HCT116 (cell line): ENCODE data around the gene GMPR2.

ENCODE experiments used
- CEBPB ChIP-seq: IDR thresholded peaks from 2 replicates; pipeline ENCODE4 v1.6.1; 2012; ENCODE audit warnings: low read depth
- CTCF ChIP-seq, 3 experiments: fragments of 200-600 bp in 1 of 3; sonication (generic) in 1 of 3; IDR thresholded peaks in 2 of 3; conservative IDR thresholded peaks in 1 of 3; 2 replicates each; pipeline ENCODE4 v1.5.1; 2012 to 2017; ENCODE audit warnings: low read depth in 2 of 3, low read length in 2 of 3, antibody characterized with exemption in 1 of 3, borderline replicate concordance in 1 of 3, control low read depth in 1 of 3, mild to moderate bottlenecking in 1 of 3, mixed read lengths in 1 of 3, mixed run types in 1 of 3, moderate library complexity in 1 of 3; ENCODE audit not compliant: insufficient read depth in 1 of 3
- EZH2 ChIP-seq: fragments of 200-600 bp; sonication (generic); IDR thresholded peaks from 2 replicates; pipeline ENCODE4 v1.6.1; 2017; ENCODE audit warnings: antibody characterized with exemption, mixed run types
- JUND ChIP-seq: IDR thresholded peaks from 2 replicates; pipeline ENCODE4 v1.6.1; 2012
- POLR2A ChIP-seq: IDR thresholded peaks from 2 replicates; pipeline ENCODE4 v1.7.0; 2011; ENCODE audit warnings: borderline replicate concordance; ENCODE audit not compliant: insufficient read depth, insufficient read length; ENCODE audit errors: extremely low read depth
- POLR2AphosphoS5 ChIP-seq: IDR thresholded peaks from 2 replicates; pipeline ENCODE4 v1.6.1; 2011; ENCODE audit warnings: mild to moderate bottlenecking, low read depth, low read length, moderate library complexity
- RAD21 ChIP-seq: IDR thresholded peaks from 2 replicates; pipeline ENCODE4 v1.6.1; 2012; ENCODE audit warnings: low read depth, mild to moderate bottlenecking
- REST ChIP-seq: IDR thresholded peaks from 2 replicates; pipeline ENCODE4 v1.6.1; 2012; ENCODE audit warnings: low read depth

GRCh38 chr14:24266344-24267244 is 33.9 kb downstream of the GMPR2 start:
- TF ChIP-seq EZH2 (no peak), CTCF (IDR thresholded peaks at IDR 0.05 in 2 of 3, conservative IDR thresholded peaks at IDR 0.05 in 1 of 3; ENCODE audit: borderline replicate concordance in 1 of 3, insufficient read depth in 1 of 3, low read depth in 2 of 3, low read length in 2 of 3) (no peak), POLR2A (no peak), REST (no peak), POLR2AphosphoS5 (no peak), JUND (no peak), RAD21 (no peak), CEBPB (no peak)
